SIG-M5 (cell line): ENCODE results near the gene PLCB4.

Experiments used
- DNase-seq: peaks from one replicate; lab custom pipeline; 2025; lab: John Stamatoyannopoulos, UW

PLCB4 gene

DNA sequence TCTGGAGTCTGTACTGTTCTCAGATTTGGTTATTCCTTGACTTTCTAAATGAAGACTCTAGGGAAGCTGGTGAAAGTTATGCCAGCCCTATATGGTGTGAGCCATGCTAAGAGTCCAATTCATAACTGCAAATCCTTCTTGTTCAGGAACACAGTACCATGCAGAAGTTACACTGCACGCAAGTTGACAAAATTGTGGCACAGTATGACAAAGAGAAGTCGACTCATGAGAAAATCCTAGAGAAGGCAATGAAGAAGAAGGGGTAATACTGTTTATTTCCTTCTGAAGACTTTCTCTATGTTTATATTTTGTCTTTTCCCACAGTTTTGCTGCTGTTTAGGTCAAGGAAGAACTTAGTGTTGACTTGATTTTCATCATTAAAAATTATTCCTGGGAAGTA, 384.3 kb downstream of the PLCB4 start:
- no peak for DNase-seq

DNA sequence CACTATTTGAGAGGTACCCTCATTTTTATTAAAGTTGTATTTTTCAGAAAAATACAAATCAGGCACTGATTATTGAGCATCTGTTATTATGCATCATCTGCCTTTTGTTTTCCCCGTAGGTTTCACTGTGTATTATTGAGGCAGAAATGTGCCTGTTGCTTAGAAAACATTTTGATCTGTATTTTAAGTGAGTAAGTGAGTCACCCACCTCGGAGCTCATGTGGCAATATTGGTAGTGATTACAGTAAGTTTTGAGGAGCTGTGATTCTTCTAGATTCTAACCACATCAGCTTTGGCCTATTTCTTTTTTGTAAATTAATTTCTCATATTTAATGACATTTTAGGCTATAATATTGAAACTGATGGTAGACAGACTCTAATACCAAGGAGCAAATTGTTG, 385.9 kb downstream of the PLCB4 start:
- no peak for DNase-seq

DNA sequence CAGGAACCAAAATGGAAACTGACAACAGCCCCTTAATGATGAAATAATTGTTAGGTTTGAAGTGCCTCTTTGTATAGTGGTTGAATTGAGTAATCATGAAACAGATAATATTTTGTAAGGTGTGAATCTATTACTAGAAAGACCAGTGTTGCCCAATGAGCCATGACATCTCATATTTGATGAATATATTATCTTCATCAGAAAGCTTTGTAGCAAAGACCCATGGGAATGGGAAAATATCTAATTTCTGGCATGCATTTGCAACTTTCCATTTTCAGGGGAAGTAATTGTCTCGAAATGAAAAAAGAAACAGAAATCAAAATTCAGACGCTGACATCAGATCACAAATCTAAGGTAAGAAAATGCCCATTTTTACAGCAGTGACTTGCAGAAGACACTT, 388.2 kb downstream of the PLCB4 start:
- DNase-seq, result peak; percentile 72

DNA sequence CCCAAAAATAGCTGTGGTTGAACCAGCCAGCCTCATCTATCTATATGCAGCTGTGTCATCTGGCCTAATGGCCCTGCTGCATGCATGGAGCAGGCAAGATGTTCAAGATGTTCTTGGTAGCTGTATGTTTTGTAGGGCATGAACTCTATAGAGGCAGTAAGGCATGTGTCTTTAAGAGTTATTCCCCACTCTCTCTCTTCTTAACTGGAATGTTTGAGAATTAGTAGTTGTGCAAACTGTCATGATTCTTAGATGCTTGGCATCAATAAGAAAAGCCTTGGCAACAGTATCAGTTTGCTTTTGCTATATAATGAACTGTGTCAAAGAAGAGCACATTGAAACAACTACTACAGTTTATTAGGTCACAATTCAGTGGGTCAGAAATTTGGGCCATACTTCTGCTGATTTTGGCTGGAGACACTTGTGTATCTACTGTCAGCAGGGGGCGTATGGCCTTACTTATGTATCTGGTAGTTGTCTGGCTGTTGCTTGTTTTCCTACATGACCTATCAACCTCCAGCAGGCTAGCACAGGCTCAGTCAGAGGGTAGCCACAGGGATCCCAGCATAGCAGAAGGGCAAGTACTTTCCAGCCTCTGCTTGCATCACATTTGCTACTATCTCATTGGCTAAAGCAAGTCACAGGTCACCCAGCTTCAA, 389.4 kb downstream of the PLCB4 start:
- peak; percentile 47 for DNase-seq

DNA sequence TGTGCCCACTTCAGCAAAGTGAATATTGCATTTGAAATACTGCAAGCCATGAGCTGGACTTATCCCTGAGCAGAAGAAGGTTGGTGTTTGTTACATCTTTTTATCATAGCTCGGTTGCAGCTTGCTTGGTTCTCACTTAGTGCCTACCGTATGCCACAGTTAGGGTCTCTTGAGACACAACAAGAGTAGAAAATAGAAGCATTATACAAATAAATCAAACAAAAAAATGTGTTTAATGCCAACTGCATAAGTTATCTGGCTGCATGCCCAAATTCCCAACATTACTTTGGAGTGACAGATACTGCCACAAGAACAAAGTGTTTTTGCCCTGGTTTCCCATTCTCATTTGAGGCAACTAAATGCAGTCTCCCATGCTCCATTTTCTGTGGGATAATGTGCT, 391.6 kb downstream of the PLCB4 start:
- no peak for DNase-seq

DNA sequence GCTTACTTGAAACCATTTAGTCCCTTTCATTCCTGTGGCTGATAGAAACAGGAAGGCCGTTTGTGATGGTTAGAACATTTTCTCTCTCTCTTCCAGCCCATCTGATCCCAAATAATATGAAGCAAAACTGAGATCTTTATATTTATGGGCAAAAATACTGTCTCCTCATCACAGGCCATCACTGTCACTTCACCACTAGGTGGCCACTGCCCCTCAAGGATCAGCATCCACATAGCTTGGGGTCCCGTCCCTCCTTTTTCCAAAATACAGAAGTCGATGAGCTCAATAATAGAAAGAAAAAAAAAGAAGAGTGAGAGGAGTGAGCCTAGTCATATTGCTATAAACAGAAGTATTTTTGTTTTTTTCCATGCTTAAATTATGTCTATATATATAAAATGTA, 399.1 kb downstream of the PLCB4 start:
- DNase-seq, result no peak

DNA sequence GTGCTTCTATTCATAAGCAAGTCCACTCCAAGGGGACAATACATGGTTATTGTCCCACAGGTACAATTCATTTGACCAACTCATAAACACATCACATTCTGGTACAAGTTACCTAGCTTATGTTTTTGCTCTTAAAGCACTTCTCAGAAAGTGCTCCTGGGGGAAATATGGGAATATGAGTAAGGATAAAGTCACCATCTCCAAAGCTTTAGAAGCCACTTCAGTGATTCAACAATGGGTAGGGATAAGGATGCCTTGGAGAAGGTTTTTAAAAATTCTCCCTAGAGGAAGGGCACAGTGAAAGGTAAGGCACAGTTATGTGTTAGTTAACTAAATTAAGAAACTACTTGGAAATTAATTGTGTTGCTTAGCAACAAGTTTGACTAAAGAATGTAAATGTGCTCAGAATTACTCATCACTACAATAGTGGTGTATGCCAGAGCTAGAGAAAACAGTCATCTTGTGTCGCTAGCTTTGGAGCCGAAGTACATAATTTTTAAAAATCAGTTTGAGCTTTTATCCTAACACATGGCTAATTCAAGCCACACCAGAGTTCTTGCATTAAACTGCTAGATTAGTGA, 406.0 kb downstream of the PLCB4 start:
- DNase-seq, result no peak

DNA sequence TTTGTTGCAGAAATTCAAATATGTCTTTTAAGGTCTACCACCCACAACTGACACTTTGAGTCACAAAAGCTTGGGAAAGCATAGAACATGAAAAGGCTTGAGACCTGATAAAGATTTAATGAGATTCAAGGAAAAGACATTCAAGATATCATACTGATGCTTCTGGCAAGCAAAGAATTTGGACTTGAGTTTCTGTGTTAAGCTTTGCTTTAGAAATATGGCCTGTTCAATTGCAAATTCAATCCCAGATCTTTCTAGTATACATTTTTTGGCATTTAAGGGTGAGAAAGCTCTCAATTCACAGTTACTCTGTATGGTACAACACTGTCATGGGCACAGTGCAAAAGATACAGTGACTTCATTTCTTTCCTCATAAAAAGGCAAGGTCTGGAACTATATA, 406.6 kb downstream of the PLCB4 start:
- no peak for DNase-seq

DNA sequence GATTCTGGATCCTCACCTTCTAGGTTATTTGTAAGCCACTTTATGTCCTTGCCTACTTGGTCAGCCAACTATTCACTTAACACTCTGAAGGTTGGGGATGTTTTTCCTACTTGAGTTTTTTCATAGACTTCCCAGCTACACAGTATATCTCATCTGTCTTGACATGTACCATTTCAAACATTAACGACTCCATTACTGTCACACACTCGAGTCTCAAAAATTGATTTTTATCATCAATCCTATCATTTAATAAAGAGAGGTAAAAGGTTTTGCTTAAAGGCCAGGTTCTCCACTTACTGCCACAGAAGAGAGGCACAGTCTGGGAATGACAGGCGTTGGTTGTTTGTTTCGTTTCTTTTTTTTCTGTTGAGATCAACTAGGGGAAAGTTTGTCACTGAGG, 407.3 kb downstream of the PLCB4 start:
- no peak for DNase-seq

DNA sequence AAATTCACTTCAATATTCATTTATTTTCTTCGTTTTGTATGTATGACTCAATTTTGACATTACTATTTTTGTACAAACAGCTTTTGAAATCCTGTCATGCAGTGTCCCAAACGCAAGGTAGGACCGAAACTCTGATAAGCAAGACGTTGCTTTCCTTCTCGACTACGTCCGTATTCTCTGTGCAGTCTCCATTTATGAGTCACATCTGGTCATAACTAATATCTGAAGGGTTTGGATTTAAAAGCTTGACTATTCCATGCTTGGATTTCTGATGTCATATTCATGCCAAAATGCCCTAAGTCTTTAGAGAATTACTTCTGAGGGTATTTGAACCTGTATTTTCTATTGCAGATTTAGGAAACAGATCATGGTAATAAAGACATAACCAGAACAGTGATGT, 407.8 kb downstream of the PLCB4 start:
- DNase-seq, result no peak

DNA sequence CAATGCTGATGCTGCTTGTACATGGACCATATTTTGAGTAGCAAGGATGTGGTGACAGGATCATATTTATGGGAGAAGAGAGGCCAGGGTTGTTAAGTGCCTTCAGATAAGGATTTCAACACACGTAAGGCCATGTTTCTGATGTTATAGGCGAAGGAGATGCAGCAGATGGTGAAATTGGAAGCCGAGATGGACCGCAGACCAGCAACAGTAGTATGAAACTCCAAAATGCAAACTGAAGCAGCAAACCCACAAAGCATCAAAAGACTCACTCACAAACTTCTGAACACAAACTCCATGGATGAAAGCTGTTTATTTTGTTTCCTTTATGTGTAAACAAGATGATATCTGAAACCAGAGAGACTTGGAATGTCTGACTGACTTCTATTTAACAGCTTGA, 409.9 kb downstream of the PLCB4 start:
- no peak for DNase-seq

DNA sequence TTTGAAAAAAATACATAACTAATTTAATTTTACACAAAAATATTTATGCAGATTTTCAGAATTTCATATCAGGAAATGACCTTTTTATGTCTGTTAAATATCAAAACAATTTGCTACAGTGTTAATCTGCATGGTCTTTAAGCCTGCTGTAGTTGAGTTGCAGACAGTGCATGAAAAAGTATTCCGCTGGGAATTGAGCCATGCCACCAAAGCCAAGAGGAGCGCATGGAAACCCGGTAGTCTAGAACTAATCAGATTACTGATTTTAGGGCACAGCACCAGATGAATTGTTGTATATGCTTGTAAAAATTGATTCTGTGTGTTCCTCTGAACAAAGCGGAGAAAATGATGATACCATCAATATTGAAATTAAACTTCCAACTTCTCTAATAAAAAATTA, 411.2 kb downstream of the PLCB4 start:
- DNase-seq, result no peak

DNA sequence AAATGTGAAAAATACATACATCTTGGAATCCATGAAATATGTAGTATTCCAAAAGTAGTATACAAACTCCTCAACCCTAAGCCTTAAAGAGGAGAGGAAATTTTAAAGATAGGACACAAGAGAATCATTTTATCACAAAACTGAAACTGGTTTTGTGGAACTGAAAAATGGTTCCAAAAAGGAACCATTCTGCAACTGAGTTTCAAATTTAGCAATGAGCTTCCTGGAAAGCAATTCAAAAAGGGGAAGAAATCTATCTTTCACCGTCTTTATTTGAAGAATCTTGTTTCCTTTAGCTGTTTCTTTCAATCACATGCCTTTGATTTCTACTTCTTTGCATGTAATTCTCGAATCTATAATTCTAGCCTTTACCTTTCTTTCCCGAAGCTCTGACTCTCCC, 413.3 kb downstream of the PLCB4 start:
- DNase-seq, result no peak

DNA sequence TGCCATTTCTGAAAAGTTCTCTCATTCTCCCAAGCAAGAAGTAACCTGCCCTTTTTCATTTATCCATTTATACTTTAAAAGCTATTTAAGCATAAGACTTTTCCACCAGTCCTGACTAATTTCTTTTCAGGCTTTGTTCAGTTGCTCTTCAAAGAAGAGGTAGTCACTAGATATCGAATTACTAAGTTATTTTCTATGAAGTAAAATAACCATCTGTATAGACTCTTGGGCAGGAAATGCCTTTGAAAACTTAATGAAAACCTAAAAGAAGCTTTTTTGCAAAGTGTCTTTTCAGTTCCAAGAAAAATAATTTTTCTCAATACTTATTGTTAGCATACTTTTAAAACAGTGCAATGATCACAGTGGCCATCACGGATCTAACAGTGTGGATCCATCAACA, 414.2 kb downstream of the PLCB4 start:
- DNase-seq, result no peak

DNA sequence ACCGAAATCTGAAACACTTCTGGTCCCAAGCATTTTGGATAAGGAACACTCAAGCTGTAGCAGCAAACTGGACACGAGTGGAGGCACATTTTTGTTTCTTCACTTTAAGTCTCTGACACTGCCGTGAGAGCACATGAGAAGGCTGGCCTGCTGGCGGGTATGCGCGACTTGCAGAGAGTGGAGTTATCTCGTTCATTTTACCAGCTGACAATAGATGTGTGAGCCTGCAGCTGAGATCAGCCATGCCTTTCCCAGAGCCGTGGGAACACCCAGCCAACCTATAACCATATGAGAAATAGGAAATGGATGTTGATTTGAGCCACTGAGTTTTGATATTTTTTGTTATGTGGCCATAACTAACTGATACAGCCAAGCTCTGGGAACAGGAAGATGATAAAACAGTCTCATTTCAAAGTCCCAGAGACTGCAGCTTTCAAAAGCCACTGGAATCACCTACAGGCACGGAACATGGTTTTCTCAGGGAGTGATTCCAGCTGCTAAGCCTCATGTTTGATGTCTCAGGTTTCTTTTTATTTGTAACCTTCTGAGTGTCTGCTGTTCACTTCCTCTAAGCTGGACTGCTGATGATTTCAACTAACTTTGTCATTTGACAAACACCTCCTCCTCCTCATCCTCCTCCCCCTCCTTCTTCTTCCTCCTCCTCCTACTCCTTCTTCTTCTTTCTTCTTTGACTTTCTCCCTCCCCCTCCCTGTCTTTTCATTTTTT, 416.9 kb downstream of the PLCB4 start:
- no peak for DNase-seq

DNA sequence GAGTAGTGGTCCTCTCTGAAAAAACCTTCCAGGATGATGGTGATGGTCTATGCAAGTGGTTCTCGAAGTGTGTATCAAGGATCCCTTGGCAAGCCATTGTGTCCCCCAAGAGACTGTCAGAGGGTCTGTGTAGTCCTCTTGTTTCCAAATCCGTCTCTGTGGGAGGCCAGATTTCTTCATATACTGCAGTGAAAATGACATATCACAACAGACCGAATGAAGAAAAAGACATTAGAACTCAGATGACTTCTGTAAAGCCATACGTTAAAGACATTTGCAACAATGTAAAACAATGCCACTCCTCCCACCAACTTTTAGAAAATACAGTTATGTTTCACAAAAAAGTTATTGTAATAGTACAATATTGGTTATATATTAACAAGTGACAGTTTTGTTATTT, 418.3 kb downstream of the PLCB4 start:
- DNase-seq, result no peak

DNA sequence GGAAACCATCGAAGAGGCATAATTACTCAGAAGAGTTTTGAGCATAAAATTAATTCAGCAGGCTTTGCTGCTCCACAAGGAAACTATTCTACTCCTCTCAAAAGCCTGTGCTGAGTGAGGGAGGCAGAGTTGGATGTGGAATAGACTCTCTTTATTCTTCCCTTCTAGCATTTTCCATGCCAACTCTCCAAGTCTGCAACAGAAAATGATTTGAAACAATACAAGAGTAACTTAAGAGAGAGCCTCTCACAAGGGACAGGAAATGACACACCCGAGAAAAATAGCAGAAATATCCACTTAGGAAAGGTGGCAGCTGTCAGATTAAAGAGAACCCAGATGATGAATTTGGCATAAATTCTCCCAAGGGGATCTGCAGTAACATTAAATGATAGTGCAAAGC, 419.2 kb downstream of the PLCB4 start:
- no peak for DNase-seq

DNA sequence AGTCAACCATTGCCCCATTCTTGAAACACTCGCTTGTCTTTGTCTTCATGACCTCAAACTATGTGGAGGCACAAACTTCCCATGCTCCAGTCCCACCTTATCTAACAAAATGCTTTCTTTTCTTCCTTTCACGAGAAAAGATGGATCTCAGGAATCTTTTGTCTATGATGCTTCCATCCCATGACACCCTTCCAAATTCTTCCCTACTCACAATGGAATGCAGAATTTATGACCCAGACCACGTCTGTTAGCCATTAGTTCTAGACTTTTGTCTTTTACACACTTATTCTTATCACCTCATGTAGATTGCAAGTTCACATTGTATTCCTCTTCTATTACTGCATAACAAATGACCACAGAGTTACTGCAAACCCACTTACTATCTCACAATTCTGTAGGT, 421.3 kb downstream of the PLCB4 start:
- DNase-seq, result no peak

DNA sequence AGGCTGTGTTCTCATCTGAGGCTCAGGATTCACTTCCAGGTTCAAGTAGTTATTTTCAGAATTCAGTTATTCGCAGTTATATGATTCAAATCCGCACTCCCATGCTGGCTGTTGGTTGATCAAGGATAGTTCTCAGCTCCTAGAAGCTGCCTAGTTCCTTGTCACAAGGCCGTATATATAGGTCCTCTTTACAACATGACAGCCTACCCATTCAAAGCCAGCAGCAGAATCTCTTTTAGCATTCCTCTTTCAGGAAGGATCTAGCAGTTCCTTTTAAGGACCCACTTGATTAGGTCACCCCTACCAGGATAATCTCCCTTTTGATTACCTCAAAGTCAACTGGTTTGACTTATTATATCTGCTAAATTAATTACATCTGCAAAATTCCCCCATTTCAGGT, 421.7 kb downstream of the PLCB4 start:
- no peak for DNase-seq

DNA sequence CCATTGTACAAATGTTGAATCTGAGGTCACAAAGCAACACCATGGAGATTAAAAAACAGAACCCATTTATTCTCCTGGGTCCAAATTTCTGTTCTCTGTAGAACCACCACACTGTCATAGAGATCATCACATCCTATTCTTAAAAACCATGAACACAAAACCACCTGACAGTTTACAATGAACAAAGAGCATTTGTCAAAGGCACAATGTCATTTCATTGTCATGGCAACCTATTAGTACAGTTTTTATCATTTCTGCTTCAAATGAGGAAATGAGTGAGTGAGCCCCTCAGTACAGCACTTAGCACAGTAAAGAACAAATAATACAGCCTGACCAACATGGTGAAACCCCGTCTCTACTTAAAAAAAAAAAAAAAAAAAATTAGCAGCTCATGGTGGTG, 422.4 kb downstream of the PLCB4 start:
- no peak for DNase-seq

DNA sequence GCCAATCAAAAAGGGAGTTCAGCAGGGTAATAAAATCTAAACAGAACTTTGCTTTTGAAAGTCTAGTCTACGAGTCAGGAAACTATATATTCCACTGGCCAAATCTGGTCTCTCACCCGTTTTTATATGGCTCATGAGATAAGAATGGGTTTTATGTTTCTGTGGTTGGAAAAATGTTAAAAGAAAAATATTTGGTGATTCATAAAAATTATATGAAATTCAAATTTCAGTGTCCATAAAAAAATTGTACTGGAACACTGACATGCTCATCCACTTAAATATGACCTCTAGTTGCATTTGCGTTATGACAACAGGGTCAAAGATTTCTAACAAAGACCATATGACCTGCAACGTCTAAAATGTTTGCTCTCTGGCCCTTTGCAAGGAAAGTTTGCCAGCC, 423.2 kb downstream of the PLCB4 start:
- DNase-seq, result no peak

DNA sequence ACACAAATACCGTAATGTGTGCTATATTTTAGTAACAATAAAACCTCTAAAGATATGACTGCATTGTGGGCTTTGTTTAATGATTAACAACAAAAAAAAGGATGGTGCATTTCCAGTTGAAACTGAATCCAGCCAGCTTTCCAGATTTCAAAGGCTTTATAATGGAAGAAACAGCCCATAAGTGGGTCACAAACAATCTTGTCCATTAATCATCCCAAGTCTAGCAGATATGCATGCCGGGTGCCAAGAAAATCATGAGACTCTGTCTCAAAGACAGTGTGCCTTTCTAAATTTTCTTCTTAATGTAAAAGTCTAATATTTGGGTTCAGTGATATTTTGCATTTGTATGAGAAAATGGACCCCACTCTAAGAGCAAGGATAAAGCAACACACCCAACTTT, 424.9 kb downstream of the PLCB4 start:
- no peak for DNase-seq

DNA sequence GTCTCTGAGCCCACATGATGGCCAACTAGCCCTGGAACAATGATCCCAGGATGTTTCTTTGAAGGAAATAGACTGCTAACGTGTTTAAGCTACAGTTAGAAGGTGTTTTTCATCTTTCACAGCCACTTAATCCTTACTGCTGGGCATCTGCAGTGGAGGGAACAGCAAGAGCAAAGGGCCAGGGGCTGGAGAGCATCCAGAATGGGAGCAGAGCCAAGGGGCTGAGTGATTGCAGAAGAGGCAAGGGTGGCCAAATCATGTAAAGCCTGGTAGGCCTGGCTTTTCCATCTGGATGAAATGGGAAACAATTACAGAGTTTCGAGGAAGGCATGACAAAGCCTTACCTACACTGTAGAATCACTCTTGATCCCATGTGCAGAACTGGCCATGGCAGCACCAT, 426.8 kb downstream of the PLCB4 start:
- no peak for DNase-seq

DNA sequence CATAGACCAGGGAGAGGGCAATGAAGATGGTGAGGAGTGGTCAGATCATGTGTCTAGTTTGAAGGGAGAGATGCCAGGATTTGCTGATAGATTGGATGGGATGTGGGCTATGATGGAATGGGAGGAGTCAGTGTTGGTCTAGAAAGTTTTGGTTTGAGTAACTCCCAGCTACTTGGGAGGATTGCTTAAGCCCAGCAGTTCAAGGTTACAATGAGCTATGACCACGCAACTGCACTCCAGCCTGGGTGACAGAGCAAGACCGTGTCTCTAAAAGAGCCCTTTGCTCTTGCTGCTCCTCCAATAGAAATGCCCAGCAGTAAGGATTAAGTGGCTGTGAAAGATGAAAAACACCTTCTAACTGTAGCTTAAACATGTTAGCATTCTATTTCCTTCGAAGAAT, 427.3 kb downstream of the PLCB4 start:
- DNase-seq, result no peak
